GM21526 (cell line): ENCODE data around the gene PLA2G7.

Experiments used
- ATAC-seq: cut with Tn5 transposase; IDR thresholded peaks from one replicate; pipeline ENCODE4 v1.9.1; 2021; ENCODE audit warnings: moderate library complexity; ENCODE audit not compliant: unreplicated experiment, low FRiP score

The PLA2G7 gene

GRCh38 chr6:46690141-46690755, 44.9 kb downstream of the PLA2G7 start:
- ATAC-seq, result no peak

- no peak for ATAC-seq
These were observed 45.5 kb downstream of the PLA2G7 start for GRCh38 chr6:46689657-46690056.

- ATAC-seq, result no peak
These were observed 46.2 kb downstream of the PLA2G7 start for GRCh38 chr6:46688966-46689335.

- ATAC-seq, result no peak
These were observed 46.8 kb downstream of the PLA2G7 start for GRCh38 chr6:46688117-46688965.

- ATAC-seq, result no peak
These were observed 47.5 kb downstream of the PLA2G7 start, which contains the start of gene TDRD6 for GRCh38 chr6:46687619-46688097. Gene TDRD6 (plus strand): TSS chr6:46687885. CDS start chr6:46688129, 244 bp downstream.

- no peak for ATAC-seq
These were observed 50.4 kb downstream of the PLA2G7 start for GRCh38 chr6:46684771-46685170.

- ATAC-seq, result peak; percentile 53
These were observed 57.9 kb downstream of the PLA2G7 start for GRCh38 chr6:46677314-46677654.

GRCh38 chr6:46676604-46677313, 58.4 kb downstream of the PLA2G7 start:
- peak; percentile 26 for ATAC-seq

- no peak for ATAC-seq
These were observed 60.8 kb downstream of the PLA2G7 start for GRCh38 chr6:46674410-46674809.

- ATAC-seq, result no peak
These were observed 67.8 kb downstream of the PLA2G7 start for GRCh38 chr6:46667377-46667776.

GRCh38 chr6:46661483-46661882, 73.7 kb downstream of the PLA2G7 start:
- ATAC-seq, result no peak

- no peak for ATAC-seq
These were observed 77.5 kb downstream of the PLA2G7 start for GRCh38 chr6:46657642-46658041.

- no peak for ATAC-seq
These were observed 79.4 kb downstream of the PLA2G7 start for GRCh38 chr6:46655803-46656202.
